ENCODE results near the gene PNPLA8. TPM values are rescaled to one million over a fixed set of nuclear protein-coding genes. Genes with fewer than 3 reads are reported as not detected.

Gene PNPLA8
- total RNA-seq, 6 experiments from 2014 or later, result 13.7 to 25.6 (median 17.0) TPM

- ATAC-seq, result peak; percentile 53 to 64 (median 58)
- intact Hi-C loops (cut with DNase I), result loop anchor here in 1 of 2 donors (10.0 kb wide), 1 partner anchor 268 kb away; no protein-coding TSS in a partner anchor
- TF ChIP-seq POLR2A (IDR thresholded peaks at IDR 0.05) (no peak), CTCF (IDR thresholded peaks at IDR 0.05) (peak; percentile 29 to 40 (median 34))
- peaks cover 0 to 27% of the 10 kb centered on the region in 2 donors for H3K27me3 ChIP-seq
- H3K27ac ChIP-seq, result no peak overlapping the region
- no peaks in the 10 kb centered on the region for H3K36me3 ChIP-seq
- WGBS (ENCODE audit: insufficient coverage, low coverage, low lambda C conversion rate, missing lambda C conversion rate), result 49% methylated on average over 2 of the region's 2 CpGs
- DNase-seq, result no peak
- no peaks in the 10 kb centered on the region for H3K9me3 ChIP-seq
- peaks cover 0 to 11% (median 0%) of the 10 kb centered on the region in 4 donors for H3K4me1 ChIP-seq
- H3K4me3 ChIP-seq, result no peak overlapping the region
Measured at GRCh38 chr7:108452707-108453106, 73.2 kb downstream of the PNPLA8 start.

GRCh38 chr7:108451296-108451848, 74.6 kb downstream of the PNPLA8 start:
- no peaks in the 10 kb centered on the region for H3K9me3 ChIP-seq
- H3K4me3 ChIP-seq, result no peak overlapping the region
- intact Hi-C loops (cut with DNase I), result loop anchor here in 1 of 2 donors (10.0 kb wide), 1 partner anchor 267 kb away; no protein-coding TSS in a partner anchor
- DNase-seq (no peak), ATAC-seq (no peak)
- H3K27me3 ChIP-seq, result peaks cover 0 to 21% of the 10 kb centered on the region in 2 donors
- WGBS (ENCODE audit: insufficient coverage, low coverage, low lambda C conversion rate, missing lambda C conversion rate), result 74% methylated on average over 2 of the region's 2 CpGs
- peaks cover 0 to 11% (median 0%) of the 10 kb centered on the region in 4 donors for H3K4me1 ChIP-seq
- no peak for TF ChIP-seq POLR2A (IDR thresholded peaks at IDR 0.05)
- no peak for TF ChIP-seq CTCF (IDR thresholded peaks at IDR 0.05)
- no peak overlapping the region for H3K27ac ChIP-seq
- no peaks in the 10 kb centered on the region for H3K36me3 ChIP-seq

- H3K9me3 ChIP-seq, result no peaks in the 10 kb centered on the region
- no peak for DNase-seq
- WGBS (ENCODE audit: insufficient coverage, low coverage, low lambda C conversion rate, missing lambda C conversion rate), result 53% methylated on average over 1 of the region's 1 CpG
- no peaks in the 10 kb centered on the region for H3K36me3 ChIP-seq
- H3K4me3 ChIP-seq, result no peak overlapping the region
- no peak for TF ChIP-seq CTCF (IDR thresholded peaks at IDR 0.05)
- no peak for TF ChIP-seq POLR2A (IDR thresholded peaks at IDR 0.05)
- peaks cover 0 to 9% of the 10 kb centered on the region in 2 donors for H3K27me3 ChIP-seq
- ATAC-seq, result no peak
- no peak overlapping the region for H3K27ac ChIP-seq
- intact Hi-C loops (cut with DNase I), result loop anchor here in 1 of 2 donors (10.0 kb wide), 1 partner anchor 265 kb away; no protein-coding TSS in a partner anchor
- H3K4me1 ChIP-seq, result peaks cover 0 to 5% (median 0%) of the 10 kb centered on the region in 4 donors
Measured at GRCh38 chr7:108450160-108450559, 75.8 kb downstream of the PNPLA8 start.

GRCh38 chr7:108449521-108449920, 76.4 kb downstream of the PNPLA8 start:
- H3K4me3 ChIP-seq, result no peak overlapping the region
- peaks cover 0 to 4% of the 10 kb centered on the region in 2 donors for H3K27me3 ChIP-seq
- intact Hi-C loops (cut with DNase I), result no loop called here
- DNase-seq (no peak), ATAC-seq (no peak)
- no peaks in the 10 kb centered on the region for H3K36me3 ChIP-seq
- H3K27ac ChIP-seq, result no peak overlapping the region
- no peaks in the 10 kb centered on the region for H3K9me3 ChIP-seq
- H3K4me1 ChIP-seq, result no peaks in the 10 kb centered on the region
- TF ChIP-seq CTCF (IDR thresholded peaks at IDR 0.05), result no peak
- TF ChIP-seq POLR2A (IDR thresholded peaks at IDR 0.05), result no peak

Measured in right lobe of liver (tissue), 6 donors.